NT2/D1 (cell line): ENCODE measurements around the gene TIMM44.
A peak's percentile ranks its signal among the peaks of the same experiment; 100 is the strongest.

Source experiments
- DNase-seq: peaks from one replicate; pipeline ENCODE4 v3.0.0-alpha.2; 2011; ENCODE audit warnings: low read depth, low spot score
- H3K27me3 ChIP-seq: 2 replicates; pipeline ENCODE4 v1.6.0; 2011; ENCODE audit warnings: mild to moderate bottlenecking; ENCODE audit not compliant: insufficient read length, insufficient read depth
- H3K36me3 ChIP-seq: 2 replicates; pipeline ENCODE4 v1.6.1; 2011; ENCODE audit warnings: mild to moderate bottlenecking, low read length, mixed read lengths; ENCODE audit not compliant: insufficient read depth, insufficient read length
- H3K4me1 ChIP-seq: 2 replicates; pipeline ENCODE4 v1.5.1; 2011; ENCODE audit not compliant: insufficient read depth, insufficient read length
- H3K4me3 ChIP-seq: 2 replicates; pipeline ENCODE4 v1.5.1; 2011; ENCODE audit warnings: low read depth; ENCODE audit not compliant: insufficient read length
- H3K9ac ChIP-seq: 2 replicates; pipeline ENCODE4 v1.6.0; 2011; ENCODE audit warnings: low read depth; ENCODE audit not compliant: insufficient read length
- H3K9me3 ChIP-seq: 2 replicates; pipeline ENCODE4 v1.5.1; 2011; ENCODE audit warnings: mild to moderate bottlenecking, low read length; ENCODE audit not compliant: insufficient read depth
- SUZ12 ChIP-seq: IDR thresholded peaks from 2 replicates; pipeline ENCODE4 v1.6.1; 2011; ENCODE audit not compliant: insufficient read length, insufficient read depth; ENCODE audit errors: extremely low read depth
- YY1 ChIP-seq: IDR thresholded peaks from 2 replicates; pipeline ENCODE4 v1.6.1; 2011; ENCODE audit not compliant: insufficient read length, insufficient read depth
- ZNF274 ChIP-seq: IDR thresholded peaks from 2 replicates; pipeline ENCODE4 v1.6.1; 2011; ENCODE audit warnings: mild to moderate bottlenecking, low read depth, low read length

TIMM44 gene

GRCh38 chr19:7887408-7888144 is 55.9 kb downstream of the TIMM44 start:
- Histone ChIP-seq H3K9ac (peak overlapping the region; percentile 57), H3K27me3 (no peaks in the 10 kb centered on the region), H3K36me3 (no peaks in the 10 kb centered on the region), H3K9me3 (no peaks in the 10 kb centered on the region), H3K4me1 (peaks cover 2% of the 10 kb centered on the region), H3K4me3 (peak overlapping the region; percentile 27)
- no peak for DNase-seq
- TF ChIP-seq SUZ12 (no peak), ZNF274 (no peak), YY1 (no peak)

- H3K4me3 ChIP-seq = no peak overlapping the region
- H3K4me1 ChIP-seq = no peaks in the 10 kb centered on the region
- DNase-seq = no peak
- no peak overlapping the region for H3K9ac ChIP-seq
- TF ChIP-seq YY1 (no peak), ZNF274 (no peak), SUZ12 (no peak)
- H3K9me3 ChIP-seq = no peaks in the 10 kb centered on the region
- no peaks in the 10 kb centered on the region for H3K36me3 ChIP-seq
- H3K27me3 ChIP-seq = no peaks in the 10 kb centered on the region
These were observed 57.6 kb downstream of the TIMM44 start for GRCh38 chr19:7885818-7886217.

- Histone ChIP-seq H3K9ac (no peak overlapping the region), H3K36me3 (no peaks in the 10 kb centered on the region), H3K4me3 (no peak overlapping the region), H3K9me3 (no peaks in the 10 kb centered on the region), H3K27me3 (no peaks in the 10 kb centered on the region), H3K4me1 (peaks cover 3% of the 10 kb centered on the region)
- TF ChIP-seq YY1 (no peak), SUZ12 (no peak), ZNF274 (no peak)
- no peak for DNase-seq
These were observed 59.5 kb downstream of the TIMM44 start for GRCh38 chr19:7883796-7884570.

GRCh38 chr19:7883105-7883504 is 60.4 kb downstream of the TIMM44 start:
- no peaks in the 10 kb centered on the region for H3K27me3 ChIP-seq
- TF ChIP-seq SUZ12 (no peak), YY1 (no peak), ZNF274 (no peak)
- no peaks in the 10 kb centered on the region for H3K9me3 ChIP-seq
- no peak for DNase-seq
- peaks cover 3% of the 10 kb centered on the region for H3K4me1 ChIP-seq
- H3K4me3 ChIP-seq = no peak overlapping the region
- no peaks in the 10 kb centered on the region for H3K36me3 ChIP-seq
- no peak overlapping the region for H3K9ac ChIP-seq

GRCh38 chr19:7881910-7882309 is 61.6 kb downstream of the TIMM44 start:
- peaks cover 3% of the 10 kb centered on the region for H3K4me1 ChIP-seq
- no peaks in the 10 kb centered on the region for H3K36me3 ChIP-seq
- no peak overlapping the region for H3K4me3 ChIP-seq
- no peak for TF ChIP-seq ZNF274
- no peak for TF ChIP-seq SUZ12
- TF ChIP-seq YY1 = no peak
- H3K27me3 ChIP-seq = no peaks in the 10 kb centered on the region
- DNase-seq = no peak
- no peaks in the 10 kb centered on the region for H3K9me3 ChIP-seq
- H3K9ac ChIP-seq = no peak overlapping the region

GRCh38 chr19:7879836-7880235 is 63.6 kb downstream of the TIMM44 start:
- H3K9ac ChIP-seq = no peak overlapping the region
- H3K4me3 ChIP-seq = no peak overlapping the region
- no peak for DNase-seq
- H3K36me3 ChIP-seq = no peaks in the 10 kb centered on the region
- H3K9me3 ChIP-seq = no peaks in the 10 kb centered on the region
- peaks cover 15% of the 10 kb centered on the region for H3K27me3 ChIP-seq
- no peak for TF ChIP-seq SUZ12
- no peak for TF ChIP-seq ZNF274
- no peak for TF ChIP-seq YY1
- peaks cover 7% of the 10 kb centered on the region for H3K4me1 ChIP-seq

GRCh38 chr19:7879111-7879807 is 64.2 kb downstream of the TIMM44 start:
- DNase-seq = no peak
- Histone ChIP-seq H3K9ac (no peak overlapping the region), H3K36me3 (no peaks in the 10 kb centered on the region), H3K27me3 (peaks cover 21% of the 10 kb centered on the region), H3K4me1 (peaks cover 9% of the 10 kb centered on the region), H3K9me3 (no peaks in the 10 kb centered on the region), H3K4me3 (no peak overlapping the region)
- no peak for TF ChIP-seq SUZ12
- no peak for TF ChIP-seq ZNF274
- TF ChIP-seq YY1 = no peak
